B cell (primary cell): Measurements from ENCODE around the gene RAD9B. TPM values are rescaled to one million over a fixed set of nuclear protein-coding genes. Genes with fewer than 3 reads are reported as not detected.

Experiments
- ATAC-seq: fragments of 200-7000 bp; cut with Tn5 transposase; one replicate; pipeline ENCODE4 v1.10.0; 2021; ENCODE audit warnings: low read depth, mild to moderate bottlenecking, moderate number of reproducible peaks, moderate library complexity
- CTCF ChIA-PET: fragments of 350-600 bp; sonication (Branson Sonifier 250); formaldehyde crosslinking; loops from one replicate; lab custom pipeline; 2021; ENCODE audit warnings: antibody characterized with exemption, inconsistent platforms; lab: Charles Lee
- POLR2A ChIA-PET: fragments of 350-600 bp; sonication (Branson Sonifier 250); formaldehyde crosslinking; loops from one replicate; lab custom pipeline; 2021; ENCODE audit warnings: antibody characterized with exemption; lab: Charles Lee
- DNase-seq: peaks from one replicate; pipeline ENCODE4 v3.0.0; 2013
- H2AFZ ChIP-seq: 2 replicates; pipeline ENCODE4 v1.6.1; 2012; ENCODE audit warnings: mild to moderate bottlenecking, low read depth, low read length; ENCODE audit not compliant: insufficient read depth, poor library complexity, severe bottlenecking
- H3K27ac ChIP-seq, 2 donors: 1 replicate in 1 of 2; 2 replicates in 1 of 2; pipeline ENCODE4 v1.5.1; 2012 to 2013; ENCODE audit warnings: low read length in 2 of 2, mild to moderate bottlenecking in 2 of 2, moderate library complexity in 1 of 2
- H3K27me3 ChIP-seq, 4 experiments: fragments of 200-600 bp in 1 of 4; sonication (generic) in 1 of 4; replicated peaks in 1 of 4; 1 replicate in 2 of 4; 2 replicates in 2 of 4; pipeline versions ENCODE4 v1.6.1 to v1.7.0; 2013 to 2016; ENCODE audit warnings: low read length in 3 of 4, mild to moderate bottlenecking in 2 of 4, mixed read lengths in 1 of 4, moderate library complexity in 1 of 4; ENCODE audit not compliant: insufficient read depth in 4 of 4, control insufficient read depth in 3 of 4; ENCODE audit errors: control extremely low read depth in 1 of 4
- H3K36me3 ChIP-seq, 2 experiments: replicated peaks in 1 of 2; 1 replicate in 1 of 2; 2 replicates in 1 of 2; pipeline versions ENCODE4 v1.6.1 to v1.7.1; 2013; ENCODE audit warnings: low read length in 1 of 2; ENCODE audit not compliant: insufficient read depth in 2 of 2, control insufficient read depth in 1 of 2; ENCODE audit errors: control extremely low read depth in 1 of 2, extremely low read depth in 1 of 2
- H3K4me1 ChIP-seq, 2 donors: fragments of 200-600 bp in 1 of 2; sonication (generic) in 1 of 2; 1 replicate in 1 of 2; 2 replicates in 1 of 2; pipeline versions ENCODE4 v1.5.1 to v1.6.1; 2013 to 2017; ENCODE audit warnings: low read length in 2 of 2; ENCODE audit not compliant: control insufficient read depth in 2 of 2, insufficient read depth in 2 of 2
- H3K4me2 ChIP-seq: replicated peaks from 2 replicates; pipeline ENCODE3; 2012; ENCODE audit warnings: mild to moderate bottlenecking, low read depth, low read length; ENCODE audit not compliant: poor library complexity, severe bottlenecking
- H3K4me3 ChIP-seq, 5 experiments: fragments of 200-600 bp in 1 of 5; sonication (generic) in 1 of 5; 1 replicate in 3 of 5; 2 replicates in 2 of 5; pipeline versions ENCODE4 v1.5.1 to v1.7.0; 2011 to 2016; ENCODE audit warnings: low read length in 4 of 5, mild to moderate bottlenecking in 4 of 5, low read depth in 2 of 5, control low read depth in 1 of 5, moderate library complexity in 1 of 5; ENCODE audit not compliant: insufficient read depth in 1 of 5; ENCODE audit errors: control extremely low read depth in 1 of 5, extremely low read depth in 1 of 5
- H3K79me2 ChIP-seq: fragments of 200-600 bp; sonication (generic); one replicate; pipeline ENCODE4 v1.6.0; 2016; ENCODE audit warnings: low read length; ENCODE audit not compliant: control insufficient read depth, insufficient read depth
- H3K9ac ChIP-seq: fragments of 200-600 bp; sonication (generic); 2 replicates; pipeline ENCODE4 v1.6.1; 2017; ENCODE audit warnings: mild to moderate bottlenecking, low read length, moderate library complexity
- H3K9me3 ChIP-seq, 3 donors: one replicate each; pipeline versions ENCODE4 v1.6.1 to v1.7.1; 2013; ENCODE audit warnings: low read length in 2 of 3; ENCODE audit not compliant: control insufficient read depth in 2 of 3, insufficient read depth in 1 of 3; ENCODE audit errors: control extremely low read depth in 1 of 3
- H4K20me1 ChIP-seq: 2 replicates; pipeline ENCODE4 v1.6.0; 2012; ENCODE audit warnings: mild to moderate bottlenecking, low read length; ENCODE audit not compliant: insufficient read depth, control insufficient read depth, poor library complexity, severe bottlenecking
- H3K27ac Mint-ChIP-seq: one replicate; pipeline ENCODE4 v1.8.0; 2021; ENCODE audit warnings: mixed read lengths
- H3K27me3 Mint-ChIP-seq: one replicate; pipeline ENCODE4 v1.8.0; 2021; ENCODE audit warnings: mixed read lengths
- H3K4me1 Mint-ChIP-seq: one replicate; pipeline ENCODE4 v1.8.0; 2021; ENCODE audit warnings: mixed read lengths
- H3K4me3 Mint-ChIP-seq: one replicate; pipeline ENCODE4 v1.8.0; 2021; ENCODE audit warnings: mixed read lengths
- H3K9me3 Mint-ChIP-seq: one replicate; pipeline ENCODE4 v1.8.0; 2022; ENCODE audit warnings: mixed read lengths; ENCODE audit not compliant: insufficient read depth
- EZH2 ChIP-seq: IDR thresholded peaks from 2 replicates; pipeline ENCODE4 v1.6.1; 2012; ENCODE audit warnings: borderline replicate concordance, low read depth, mild to moderate bottlenecking, moderate library complexity, low read length; ENCODE audit not compliant: insufficient read depth, poor library complexity, severe bottlenecking
- WGBS: methylation state at CpG from one replicate; pipeline ENCODE4 v1.1.5; 2013; ENCODE audit warnings: missing lambda C conversion rate; ENCODE audit not compliant: insufficient coverage; 5-methylcytosine and 5-hydroxymethylcytosine counted together
- intact Hi-C: fragments of 100-400 bp; cut with micrococcal nuclease; formaldehyde crosslinking; loops from one replicate; pipeline ENCODE4 v1.10.0; 2022
- polyA plus RNA-seq: library from polyadenylated mRNA; depleted of rRNA; stranded (reverse); fragments of >200 nt; gene quantifications from 2 replicates; pipeline ENCODE4 v1.2.3, GENCODE V29; 2012
- total RNA-seq, 2 donors: library from RNA; stranded (reverse); fragments of 120-200 nt in 1 of 2; gene quantifications; 1 replicate in 1 of 2; 2 replicates in 1 of 2; pipeline versions ENCODE4 v1.2.3 to v1.2.4, GENCODE V29; 2013 to 2022
- TF ChIP-seq, protein P1 (sequence below): fragments of 200-600 bp; IDR thresholded peaks from one replicate; pipeline ENCODE4 v1.8.0; 2022; ENCODE audit warnings: antibody characterized with exemption, mild to moderate bottlenecking

The RAD9B gene
- total and polyA plus RNA-seq, 2 donors (not counting 1 experiment from before 2014, with no cell fraction given): 0.75 to 1.5 TPM

DNA sequence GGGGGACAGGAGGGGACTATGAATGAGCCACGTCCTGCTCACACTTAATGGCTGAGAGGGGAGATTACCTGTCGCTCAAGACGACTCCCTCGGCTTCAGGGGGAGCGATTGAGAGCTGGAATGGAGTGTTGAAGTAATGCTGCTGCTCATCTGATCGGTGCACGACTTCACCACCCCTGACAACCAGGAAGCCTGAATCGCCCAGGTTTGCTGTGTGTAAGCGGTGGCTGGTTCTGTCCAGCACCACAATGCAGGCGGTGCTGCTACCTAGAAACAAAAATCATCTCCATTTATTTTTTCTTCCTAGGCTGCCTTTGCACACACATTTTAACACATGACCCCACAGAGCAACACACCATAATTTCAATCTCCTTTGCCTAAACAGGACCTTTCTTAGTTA lies 43.7 kb downstream of the RAD9B start:
- DNase-seq (no peak), ATAC-seq (no peak)
- Mint-ChIP-seq H3K27me3 (no peaks in the 10 kb centered on the region), H3K27ac (no peak overlapping the region), H3K9me3 (no peaks in the 10 kb centered on the region), H3K4me3 (no peak overlapping the region), H3K4me1 (peaks cover 33% of the 10 kb centered on the region)
- H4K20me1 ChIP-seq: peaks cover 35% of the 10 kb centered on the region
- no peak overlapping the region for H3K9ac ChIP-seq
- no peak overlapping the region for H3K27ac ChIP-seq
- no peaks in the 10 kb centered on the region for H3K9me3 ChIP-seq
- H3K27me3 ChIP-seq: no peaks in the 10 kb centered on the region
- WGBS: 100% methylated on average over 10 of the region's 10 CpGs
- ChIA-PET POLR2A (no interaction called here), CTCF (interaction anchor here (9.3 kb wide), 1 partner anchor 55 kb away, joined by 71 read pairs; no protein-coding TSS in a partner anchor)
- peaks cover 96% of the 10 kb centered on the region for H3K79me2 ChIP-seq
- H2AFZ ChIP-seq: no peak overlapping the region
- H3K4me2 ChIP-seq: no peak overlapping the region
- intact Hi-C loops: loop anchor here (5.0 kb wide), 1 partner anchor 36 kb away; the partner anchor contains the start of gene PPTC7
- TF ChIP-seq EZH2: no peak
- H3K4me3 ChIP-seq: no peak overlapping the region
- peaks cover 0 to 13% of the 10 kb centered on the region in 2 donors for H3K4me1 ChIP-seq
- H3K36me3 ChIP-seq: peaks cover 15 to 56% of the 10 kb centered on the region in 2 experiments

DNA sequence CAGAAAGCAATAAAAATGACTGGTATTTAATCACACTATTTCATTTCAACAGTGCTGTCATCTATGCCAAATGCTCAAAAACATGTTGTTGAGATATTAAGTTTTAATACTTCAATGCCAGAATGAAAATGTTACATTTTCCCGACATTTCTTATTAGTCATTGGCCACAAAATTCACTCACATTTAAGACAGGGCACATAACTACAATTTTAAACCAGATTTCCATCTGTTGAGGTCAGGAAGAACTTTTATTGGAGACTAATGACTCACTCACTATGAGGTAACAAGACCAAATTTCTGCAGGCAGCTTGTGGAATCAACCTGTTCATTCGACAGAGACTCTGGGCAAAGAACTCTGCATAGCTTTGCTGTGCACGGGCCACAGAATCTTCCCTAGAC lies 44.2 kb downstream of the RAD9B start:
- Histone ChIP-seq H3K27me3 (no peaks in the 10 kb centered on the region), H3K79me2 (peaks cover 98% of the 10 kb centered on the region), H3K4me1 (peaks cover 0 to 13% of the 10 kb centered on the region in 2 donors), H3K9ac (no peak overlapping the region), H2AFZ (no peak overlapping the region), H3K4me2 (no peak overlapping the region), H3K4me3 (no peak overlapping the region), H3K27ac (no peak overlapping the region), H3K36me3 (peaks cover 16 to 61% of the 10 kb centered on the region in 2 experiments), H3K9me3 (no peaks in the 10 kb centered on the region), H4K20me1 (peaks cover 40% of the 10 kb centered on the region)
- ATAC-seq: no peak
- TF ChIP-seq, protein P1, sequence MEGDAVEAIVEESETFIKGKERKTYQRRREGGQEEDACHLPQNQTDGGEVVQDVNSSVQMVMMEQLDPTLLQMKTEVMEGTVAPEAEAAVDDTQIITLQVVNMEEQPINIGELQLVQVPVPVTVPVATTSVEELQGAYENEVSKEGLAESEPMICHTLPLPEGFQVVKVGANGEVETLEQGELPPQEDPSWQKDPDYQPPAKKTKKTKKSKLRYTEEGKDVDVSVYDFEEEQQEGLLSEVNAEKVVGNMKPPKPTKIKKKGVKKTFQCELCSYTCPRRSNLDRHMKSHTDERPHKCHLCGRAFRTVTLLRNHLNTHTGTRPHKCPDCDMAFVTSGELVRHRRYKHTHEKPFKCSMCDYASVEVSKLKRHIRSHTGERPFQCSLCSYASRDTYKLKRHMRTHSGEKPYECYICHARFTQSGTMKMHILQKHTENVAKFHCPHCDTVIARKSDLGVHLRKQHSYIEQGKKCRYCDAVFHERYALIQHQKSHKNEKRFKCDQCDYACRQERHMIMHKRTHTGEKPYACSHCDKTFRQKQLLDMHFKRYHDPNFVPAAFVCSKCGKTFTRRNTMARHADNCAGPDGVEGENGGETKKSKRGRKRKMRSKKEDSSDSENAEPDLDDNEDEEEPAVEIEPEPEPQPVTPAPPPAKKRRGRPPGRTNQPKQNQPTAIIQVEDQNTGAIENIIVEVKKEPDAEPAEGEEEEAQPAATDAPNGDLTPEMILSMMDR: no peak
- no peak for TF ChIP-seq EZH2
- POLR2A ChIA-PET: no interaction called here
- Mint-ChIP-seq H3K4me1 (peaks cover 33% of the 10 kb centered on the region), H3K27me3 (no peaks in the 10 kb centered on the region), H3K9me3 (no peaks in the 10 kb centered on the region), H3K4me3 (no peak overlapping the region), H3K27ac (no peak overlapping the region)
- intact Hi-C loops: loop anchor here (5.0 kb wide), 1 partner anchor 36 kb away; the partner anchor contains the start of gene PPTC7
- WGBS: 100% methylated on average over 2 of the region's 3 CpGs
- DNase-seq: no peak
- CTCF ChIA-PET: interaction anchor here (9.3 kb wide), 1 partner anchor 55 kb away, joined by 71 read pairs; no protein-coding TSS in a partner anchor
